Stimulated activated CD4-positive, alpha-beta T cell treated with anti-CD3 and anti-CD28 coated beads, Interleukin-12 subunit alpha, Interleukin-12 subunit beta, amount 100 ng/mL, for 24 hours (primary cell): ENCODE data around the gene RFC1.
"Not testable (repeated sequence)": the region's sequence is repeated elsewhere in the genome, so short reads cannot be mapped to it uniquely, and the experiment has no call there.

Experiments used
- DNase-seq, 2 experiments: peaks; one replicate each; pipeline ENCODE4 v3.0.0-alpha.2; 2020; ENCODE audit warnings: low read depth in 2 of 2

The RFC1 gene

DNA sequence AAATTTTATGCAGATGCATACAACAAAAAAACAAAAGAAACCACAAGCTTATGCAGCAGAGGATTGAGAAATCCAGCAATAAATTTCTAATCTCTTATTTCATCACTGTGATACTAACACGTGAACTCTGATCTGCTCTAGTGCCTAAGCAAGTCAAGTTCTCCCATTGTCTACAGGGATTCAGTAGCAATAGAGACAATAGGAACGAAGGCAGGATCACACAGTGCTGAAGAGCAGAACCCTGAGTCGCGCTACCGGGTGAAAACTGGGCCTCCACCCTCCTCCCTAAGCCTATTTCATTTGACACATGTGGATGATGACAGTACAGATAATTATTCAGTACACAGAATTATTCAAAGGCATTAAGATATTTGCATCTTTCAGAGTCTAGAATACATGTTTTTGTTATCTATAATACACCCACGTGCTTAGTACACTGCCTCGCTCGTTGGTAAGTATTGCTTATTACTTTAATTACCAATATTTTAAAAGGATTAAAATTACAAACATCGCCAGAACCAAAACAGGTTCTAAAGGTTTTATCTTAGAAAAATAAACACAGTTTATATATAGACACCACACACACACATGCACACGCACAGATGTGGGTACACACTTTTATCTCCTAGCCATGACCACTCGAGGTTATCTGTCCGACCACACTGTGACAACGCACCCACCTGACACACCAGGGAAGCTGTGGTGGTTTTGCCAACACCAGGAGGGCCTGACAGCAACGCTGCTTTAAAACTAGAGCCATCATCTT, 60.1 kb downstream of the RFC1 start:
- DNase-seq: no peak

DNA sequence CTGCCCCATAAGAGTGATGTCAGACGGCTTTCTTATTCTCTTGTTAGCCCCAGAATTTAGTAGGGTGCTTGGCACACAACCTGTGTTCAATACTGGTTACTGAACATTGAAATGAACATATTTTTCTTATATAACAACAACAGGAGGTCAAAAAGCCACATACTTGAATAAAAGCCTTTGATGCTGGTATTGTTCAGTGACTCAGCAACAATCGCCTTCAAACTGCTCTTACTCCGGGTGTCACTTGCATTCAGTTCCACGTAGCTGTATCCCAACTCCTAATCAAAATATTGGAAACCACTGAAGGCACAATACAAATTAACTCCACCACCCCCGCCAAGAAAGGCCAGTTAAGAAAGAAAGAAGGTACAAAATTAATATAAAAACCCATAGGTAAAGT, 61.5 kb downstream of the RFC1 start:
- DNase-seq: no peak

DNA sequence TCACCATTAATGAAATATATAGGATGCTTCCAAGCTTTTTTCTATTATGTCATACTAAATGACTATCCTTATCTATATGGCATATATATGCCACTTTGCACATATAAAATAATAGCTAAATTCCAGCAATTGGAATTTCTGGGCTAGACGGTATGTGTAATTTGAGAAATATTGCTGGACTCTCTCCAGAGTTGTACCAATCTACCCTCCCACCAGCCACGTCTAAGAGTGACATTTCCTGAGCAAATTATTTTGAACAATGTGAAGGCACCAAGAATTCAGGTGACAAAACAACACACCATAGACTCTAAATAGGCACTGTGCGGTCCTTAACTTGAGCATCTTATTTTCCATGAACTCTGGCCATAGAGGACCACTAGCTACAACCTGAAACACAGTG, 62.3 kb downstream of the RFC1 start:
- no peak for DNase-seq

- DNase-seq: no peak
These were observed 63.3 kb downstream of the RFC1 start for GRCh38 chr4:39302901-39303300.

- no peak for DNase-seq
These were observed 70.4 kb downstream of the RFC1 start for GRCh38 chr4:39295784-39296183.

GRCh38 chr4:39292433-39292832, 73.7 kb downstream of the RFC1 start:
- not testable (repeated sequence) for DNase-seq

DNA sequence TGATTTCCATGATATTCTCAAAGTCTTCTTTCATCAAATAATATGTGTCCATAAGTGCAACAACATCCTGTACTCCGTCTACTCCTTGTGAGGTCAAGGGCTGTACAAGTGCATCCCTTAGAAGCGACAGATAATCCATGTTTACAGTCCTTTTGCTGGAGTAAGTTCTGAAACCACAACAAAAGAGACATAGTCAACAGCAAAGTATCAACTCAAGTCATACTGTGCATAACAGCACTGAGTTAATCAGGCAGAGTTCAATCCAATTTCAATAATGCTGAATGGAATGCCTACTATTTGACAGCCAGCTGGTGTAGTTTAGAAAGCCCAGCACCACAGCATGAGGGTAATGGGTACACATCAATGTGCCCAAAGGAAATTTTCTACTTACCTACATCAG, 74.5 kb downstream of the RFC1 start:
- DNase-seq: no peak

- no peak for DNase-seq
These were observed 78.9 kb downstream of the RFC1 start for GRCh38 chr4:39287223-39287622.

DNA sequence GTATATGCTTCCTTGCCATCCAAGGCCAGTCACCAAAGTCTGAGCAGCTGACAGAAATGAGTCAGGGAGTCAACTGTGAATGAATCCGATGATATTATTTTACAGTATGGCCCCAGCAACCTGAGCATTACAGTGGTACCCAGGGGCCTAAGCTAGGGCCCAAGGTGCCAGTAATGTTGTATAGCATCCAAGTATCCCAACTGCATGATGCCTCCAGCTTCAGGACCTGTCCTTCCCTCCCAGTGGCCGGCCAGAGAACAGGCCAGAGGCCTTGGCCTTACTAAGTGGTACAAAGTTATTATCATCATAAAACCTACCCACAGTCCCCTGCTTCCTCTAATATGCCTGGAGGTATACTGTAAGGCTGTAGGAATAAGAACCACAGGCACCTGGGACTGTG, 79.9 kb downstream of the RFC1 start:
- no peak for DNase-seq

- no peak for DNase-seq
These were observed 80.3 kb downstream of the RFC1 start for GRCh38 chr4:39285853-39286252.

GRCh38 chr4:39285111-39285795, 80.9 kb downstream of the RFC1 start:
- no peak for DNase-seq

DNA sequence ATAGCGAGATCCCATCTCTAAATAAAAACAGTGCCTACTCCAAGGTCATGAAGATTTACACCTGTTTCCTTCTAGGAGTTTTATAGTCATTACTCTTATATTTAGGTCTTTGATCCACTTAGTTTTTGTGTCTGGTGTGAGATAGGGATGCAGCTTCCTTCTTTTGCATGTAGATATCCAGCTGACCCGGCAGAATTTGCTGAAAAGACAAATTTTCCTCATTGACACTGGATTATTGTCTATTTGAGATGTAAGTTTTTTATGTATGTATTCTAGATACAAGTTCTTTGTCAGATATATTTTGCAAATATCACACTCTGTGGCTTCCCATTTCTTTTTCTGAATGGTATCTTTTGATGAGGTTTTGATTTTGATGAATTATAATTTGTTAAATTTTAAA, 85.4 kb downstream of the RFC1 start:
- DNase-seq: no peak

GRCh38 chr4:39279416-39279815, 86.7 kb downstream of the RFC1 start:
- no peak for DNase-seq

DNA sequence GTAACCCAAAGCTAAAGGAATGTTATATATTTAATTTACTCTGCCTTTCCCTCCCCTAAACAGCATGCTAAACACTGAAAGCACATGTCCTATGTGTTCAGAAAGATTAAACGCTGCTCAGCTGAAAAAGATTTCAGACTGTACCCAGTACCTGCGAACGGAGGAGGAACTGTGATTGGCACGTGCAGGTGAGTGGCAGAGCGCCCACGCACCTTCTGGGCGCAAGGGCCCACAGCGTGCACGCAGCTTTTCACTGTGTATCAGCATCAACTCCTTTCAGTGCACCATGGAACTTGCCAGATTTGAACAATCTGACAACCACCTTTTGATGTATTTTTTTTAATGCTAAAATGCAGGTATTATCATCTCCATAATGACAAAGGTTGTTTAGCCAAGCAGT, 87.7 kb downstream of the RFC1 start:
- DNase-seq: no peak

DNA sequence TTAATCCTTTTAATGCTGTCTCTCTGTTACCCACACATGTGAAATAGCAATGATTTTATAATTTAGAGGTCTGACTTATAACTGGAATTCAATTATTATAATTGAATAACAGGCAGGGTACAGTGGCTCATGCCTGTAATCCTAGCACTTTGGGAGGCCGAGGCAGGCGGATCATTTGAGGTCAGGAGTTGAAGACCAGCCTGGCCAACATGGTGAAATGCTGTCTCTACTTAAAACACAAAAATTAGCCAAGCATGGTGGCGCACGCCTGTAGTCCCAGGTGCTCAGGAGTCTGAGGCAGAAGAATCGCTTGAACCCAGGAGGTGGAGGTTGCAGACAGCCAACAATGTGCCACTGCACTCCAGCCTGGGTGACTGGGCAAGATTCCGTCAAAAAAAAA, 88.5 kb downstream of the RFC1 start:
- DNase-seq: not testable (repeated sequence)

DNA sequence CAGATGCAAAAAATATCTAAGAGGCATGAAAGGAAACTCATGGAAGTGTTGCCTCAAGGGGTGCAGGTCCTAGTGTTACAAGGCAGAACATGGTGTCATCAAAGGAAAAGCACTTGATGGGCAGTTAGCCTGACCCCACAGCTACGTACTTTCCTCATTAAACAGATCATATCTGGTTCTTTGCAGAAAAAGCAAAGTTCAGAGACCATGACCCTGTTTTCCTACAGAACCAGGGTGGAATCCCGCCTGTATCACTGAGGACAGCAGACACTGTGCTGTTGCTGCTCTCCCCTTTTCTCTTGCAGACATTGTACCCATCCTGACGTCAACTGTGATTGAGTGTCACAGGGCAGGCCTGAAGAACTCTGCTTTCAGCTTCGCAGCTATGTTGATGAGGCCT, 91.7 kb downstream of the RFC1 start:
- no peak for DNase-seq

- no peak for DNase-seq
These were observed 102.3 kb downstream of the RFC1 start for GRCh38 chr4:39263895-39264294.

DNA sequence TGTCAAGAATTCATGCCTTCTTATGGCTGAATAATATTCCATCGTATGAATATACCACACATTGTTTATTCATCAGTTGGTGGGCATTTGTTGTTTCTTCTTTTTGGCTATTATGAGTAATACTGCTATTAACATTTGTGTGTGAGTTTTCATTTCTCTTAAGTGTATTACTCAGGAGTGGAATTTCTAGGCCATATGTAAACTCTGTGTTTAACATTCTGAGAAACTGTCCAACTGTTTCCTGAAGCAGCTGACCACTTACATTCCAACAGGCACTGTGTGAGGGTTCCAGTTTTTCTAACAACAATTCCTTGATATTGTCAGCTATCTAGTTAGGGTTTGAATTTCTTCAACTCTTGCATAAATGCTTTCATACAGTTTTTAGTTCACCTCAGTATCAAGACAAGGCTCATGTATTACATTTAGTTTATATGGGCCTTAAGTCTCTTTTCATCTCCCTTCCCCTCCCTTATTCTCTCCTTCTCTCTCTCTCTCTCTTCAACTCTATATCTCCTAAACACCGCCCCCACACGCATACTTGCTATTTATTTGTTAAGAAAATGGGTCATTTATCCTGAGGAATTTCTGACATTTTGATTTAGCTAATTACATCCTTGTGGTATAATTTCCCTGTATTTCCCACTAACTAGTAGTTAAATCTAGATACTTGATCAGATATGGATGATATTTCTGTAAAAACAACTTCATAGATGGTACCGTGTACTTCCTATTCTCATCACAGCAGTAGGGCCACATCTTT, 106.4 kb downstream of the RFC1 start:
- no peak for DNase-seq

GRCh38 chr4:39256436-39256835, 109.7 kb downstream of the RFC1 start:
- DNase-seq: no peak

DNA sequence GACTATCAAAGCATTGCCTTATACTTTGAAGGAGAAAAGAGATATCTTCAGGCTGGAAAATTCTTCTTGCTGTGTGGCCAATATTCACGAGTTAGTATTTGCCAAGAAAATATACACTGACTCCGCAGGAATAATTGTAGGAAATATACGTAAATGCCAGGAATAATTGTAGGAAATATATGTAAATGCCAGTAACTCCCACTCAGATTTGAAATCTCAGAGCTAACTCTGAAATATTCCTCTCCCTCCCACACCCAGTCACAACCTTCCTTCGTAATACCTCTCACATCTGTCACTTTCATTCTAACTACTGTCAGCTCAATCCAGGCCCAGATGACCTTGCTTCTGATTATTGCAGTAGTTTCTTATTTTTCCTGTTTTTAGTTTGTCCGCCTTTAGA, 110.3 kb downstream of the RFC1 start:
- no peak for DNase-seq

- DNase-seq: no peak
These were observed 110.9 kb downstream of the RFC1 start for GRCh38 chr4:39255266-39255665.

DNA sequence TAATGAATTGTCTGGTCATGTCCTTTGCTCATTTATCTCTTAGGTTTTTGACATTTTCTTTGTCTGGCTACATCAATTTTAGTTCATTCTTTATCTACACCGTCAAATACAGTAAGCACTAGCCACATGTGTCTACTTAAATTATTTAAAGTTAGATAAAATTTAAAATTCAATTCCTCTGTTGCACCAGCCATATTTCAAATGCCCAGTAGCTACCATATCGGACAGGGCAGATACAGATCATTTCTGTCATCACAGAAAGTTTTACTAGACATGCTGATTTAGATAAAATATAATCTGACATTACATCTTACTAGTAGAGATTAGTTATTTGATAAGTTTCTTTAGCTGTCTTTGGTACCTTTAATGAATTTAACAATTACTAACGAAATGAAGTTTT, 122.7 kb downstream of the RFC1 start:
- no peak for DNase-seq
